Keratinocyte (primary cell): Measurements from ENCODE around the gene PARK7. TPM values are rescaled to one million over a fixed set of nuclear protein-coding genes. Genes with fewer than 3 reads are reported as not detected.

ENCODE experiments used
- DNase-seq: peaks from one replicate; pipeline ENCODE4 v3.0.0-alpha.2; 2011; ENCODE audit warnings: low read depth, missing footprints, low spot score
- FAIRE-seq: peaks from 2 replicates; lab custom pipeline; 2011; peaks lifted over from hg19 to GRCh38; lab: Jason Lieb, UNC
- H2AFZ ChIP-seq: 2 replicates; pipeline ENCODE4 v1.6.0; 2012; ENCODE audit warnings: low read length, control low read depth, inconsistent platforms; ENCODE audit not compliant: control insufficient read depth
- H3K27ac ChIP-seq: 2 replicates; pipeline ENCODE4 v1.5.1; 2011; ENCODE audit warnings: low read length; ENCODE audit not compliant: control insufficient read depth, insufficient read depth
- H3K27me3 ChIP-seq: 3 replicates; pipeline ENCODE4 v1.6.0; 2011; ENCODE audit warnings: low read length; ENCODE audit not compliant: control insufficient read depth, insufficient read depth; ENCODE audit errors: extremely low read depth
- H3K36me3 ChIP-seq, 2 experiments: 2 replicates in 1 of 2; 3 replicates in 1 of 2; pipeline ENCODE4 v1.5.1; 2011; ENCODE audit warnings: low read length in 2 of 2, mild to moderate bottlenecking in 1 of 2; ENCODE audit not compliant: control insufficient read depth in 2 of 2, insufficient read depth in 2 of 2; ENCODE audit errors: extremely low read depth in 1 of 2
- H3K4me1 ChIP-seq: 3 replicates; pipeline ENCODE4 v1.5.1; 2011; ENCODE audit warnings: low read length; ENCODE audit not compliant: control insufficient read depth, insufficient read depth; ENCODE audit errors: extremely low read depth
- H3K4me2 ChIP-seq: 3 replicates; pipeline ENCODE4 v1.6.0; 2011; ENCODE audit warnings: low read depth, low read length; ENCODE audit not compliant: control insufficient read depth, insufficient read depth; ENCODE audit errors: extremely low read depth
- H3K4me3 ChIP-seq, 3 experiments: fragments of 200-600 bp in 1 of 3; sonication (generic) in 1 of 3; 2 replicates in 2 of 3; 3 replicates in 1 of 3; pipeline ENCODE4 v1.5.1; 2011 to 2016; ENCODE audit warnings: low read length in 3 of 3, mild to moderate bottlenecking in 3 of 3, control low read depth in 2 of 3, inconsistent platforms in 1 of 3, low read depth in 1 of 3, mixed read lengths in 1 of 3, mixed run types in 1 of 3, moderate library complexity in 1 of 3; ENCODE audit not compliant: control insufficient read depth in 2 of 3, insufficient read depth in 2 of 3; ENCODE audit errors: extremely low read depth in 1 of 3
- H3K79me2 ChIP-seq: 2 replicates; pipeline ENCODE4 v1.6.0; 2012; ENCODE audit warnings: low read length; ENCODE audit not compliant: control insufficient read depth, insufficient read depth
- H3K9ac ChIP-seq: 3 replicates; pipeline ENCODE4 v1.6.0; 2011; ENCODE audit warnings: low read length; ENCODE audit not compliant: control insufficient read depth, insufficient read depth; ENCODE audit errors: extremely low read depth
- H3K9me1 ChIP-seq: 3 replicates; pipeline ENCODE4 v1.6.0; 2011; ENCODE audit warnings: low read length; ENCODE audit not compliant: control insufficient read depth, insufficient read depth; ENCODE audit errors: extremely low read depth
- H3K9me3 ChIP-seq: 2 replicates; pipeline ENCODE4 v1.5.1; 2012; ENCODE audit warnings: low read depth, low read length; ENCODE audit not compliant: control insufficient read depth
- H4K20me1 ChIP-seq: 3 replicates; pipeline ENCODE4 v1.6.0; 2011; ENCODE audit warnings: low read length; ENCODE audit not compliant: control insufficient read depth, insufficient read depth; ENCODE audit errors: extremely low read depth
- CTCF ChIP-seq, 3 experiments: IDR thresholded peaks in 1 of 3; conservative IDR thresholded peaks in 1 of 3; optimal IDR thresholded peaks in 1 of 3; 2 replicates in 2 of 3; 3 replicates in 1 of 3; pipeline versions ENCODE3 to v1.5.1; 2011; ENCODE audit warnings: low read length in 3 of 3, mild to moderate bottlenecking in 3 of 3, moderate library complexity in 2 of 3, control low read depth in 1 of 3, inconsistent platforms in 1 of 3; ENCODE audit not compliant: insufficient read depth in 2 of 3; ENCODE audit errors: extremely low read depth in 1 of 3
- EZH2 ChIP-seq: IDR thresholded peaks from one replicate; pipeline ENCODE4 v1.6.1; 2012; ENCODE audit warnings: inconsistent platforms, mild to moderate bottlenecking, low read length, moderate library complexity
- dilution Hi-C: fragments of 300-500 bp; cut with MboI; formaldehyde crosslinking; loops from one replicate; pipeline ENCODE4 v1.7.0; 2020; ENCODE audit warnings: low sequenced_read_pairs; ENCODE audit not compliant: extremely low pct_ligation_motif_present
- polyA plus RNA-seq, 5 experiments: library from polyadenylated mRNA; depleted of rRNA in 3 of 5; stranded (reverse) in 3 of 5; stranded (forward) in 1 of 5; unstranded in 1 of 5; fragments of >200 nt; gene quantifications; 1 replicate in 1 of 5; 2 replicates in 3 of 5; 3 replicates in 1 of 5; pipeline versions ENCODE4 v1.2.1 to v1.2.3, GENCODE V29; 2011 to 2012; ENCODE audit warnings: missing spikeins in 2 of 5, low read depth in 1 of 5, low replicate concordance in 1 of 5

PARK7 gene
- polyA plus RNA-seq, 1 donor (not counting 4 experiments of a cell fraction or from before 2014, with no cell fraction given) = 502 TPM

- H3K9me3 ChIP-seq = no peaks in the 10 kb centered on the region
- DNase-seq = no peak
- H4K20me1 ChIP-seq = peaks cover 10% of the 10 kb centered on the region
- H3K4me1 ChIP-seq = peaks cover 34% of the 10 kb centered on the region
- no peak overlapping the region for H3K4me3 ChIP-seq
- H2AFZ ChIP-seq = no peak overlapping the region
- H3K27me3 ChIP-seq = no peaks in the 10 kb centered on the region
- peaks cover 31% of the 10 kb centered on the region for H3K79me2 ChIP-seq
- H3K36me3 ChIP-seq = peaks cover 28 to 52% of the 10 kb centered on the region in 2 experiments
- dilution Hi-C loops = loop anchor here (25.0 kb wide), 1 partner anchor 303 kb away; the partner anchor contains the start of gene SLC45A1
- no peak overlapping the region for H3K4me2 ChIP-seq
- H3K9ac ChIP-seq = no peak overlapping the region
- H3K27ac ChIP-seq = no peak overlapping the region
- no peak for FAIRE-seq
- TF ChIP-seq EZH2 = no peak
- no peak for TF ChIP-seq CTCF (optimal IDR thresholded peaks at IDR 0.05 in 1 of 3, IDR thresholded peaks at IDR 0.05 in 1 of 3, conservative IDR thresholded peaks at IDR 0.05 in 1 of 3; ENCODE audit: extremely low read depth in 1 of 3, insufficient read depth in 2 of 3, low read length in 3 of 3)
- peaks cover 5% of the 10 kb centered on the region for H3K9me1 ChIP-seq
These were observed 47.8 kb downstream of the PARK7 start for GRCh38 chr1:8009043-8010002.

GRCh38 chr1:8010080-8010664 lies 48.7 kb downstream of the PARK7 start:
- Histone ChIP-seq H3K4me2 (no peak overlapping the region), H3K27me3 (no peaks in the 10 kb centered on the region), H3K4me1 (peaks cover 35% of the 10 kb centered on the region), H4K20me1 (peaks cover 14% of the 10 kb centered on the region), H3K4me3 (no peak overlapping the region), H3K36me3 (peaks cover 28 to 57% of the 10 kb centered on the region in 2 experiments), H3K27ac (peak overlapping the region; percentile 33), H2AFZ (no peak overlapping the region), H3K9ac (no peak overlapping the region), H3K9me1 (peaks cover 5% of the 10 kb centered on the region), H3K79me2 (peaks cover 38% of the 10 kb centered on the region), H3K9me3 (no peaks in the 10 kb centered on the region)
- DNase-seq (no peak), FAIRE-seq (no peak)
- dilution Hi-C loops = loop anchor here (25.0 kb wide), 1 partner anchor 302 kb away; the partner anchor contains the start of gene SLC45A1
- no peak for TF ChIP-seq EZH2
- TF ChIP-seq CTCF (optimal IDR thresholded peaks at IDR 0.05 in 1 of 3, IDR thresholded peaks at IDR 0.05 in 1 of 3, conservative IDR thresholded peaks at IDR 0.05 in 1 of 3; ENCODE audit: extremely low read depth in 1 of 3, insufficient read depth in 2 of 3, low read length in 3 of 3) = no peak
